Medulla oblongata (tissue), 1 donor: ENCODE data around the gene EI24.

ENCODE experiments used
- DNase-seq: peaks from one replicate; pipeline ENCODE4 v3.0.0-alpha.2; 2015; ENCODE audit errors: extremely low spot score

The EI24 gene

GRCh38 chr11:125627236-125627910 is 58.1 kb downstream of the EI24 start:
- no peak for DNase-seq
